Neutrophil (primary cell): ENCODE measurements around the gene SLC31A2.

Experiments used
- H3K27ac ChIP-seq: fragments of 200-600 bp; sonication (generic); 2 replicates; pipeline ENCODE4 v1.5.1; 2016; ENCODE audit warnings: mild to moderate bottlenecking, moderate library complexity
- H3K27me3 ChIP-seq: fragments of 200-600 bp; sonication (generic); 2 replicates; pipeline ENCODE4 v1.6.0; 2016; ENCODE audit warnings: mild to moderate bottlenecking
- H3K36me3 ChIP-seq: fragments of 200-600 bp; sonication (generic); 2 replicates; pipeline ENCODE4 v1.5.1; 2017
- H3K4me1 ChIP-seq, 2 experiments: fragments of 200-600 bp in 1 of 2; sonication (generic) in 1 of 2; 1 replicate in 1 of 2; 2 replicates in 1 of 2; pipeline versions ENCODE4 v1.5.1 to v1.6.1; 2013 to 2016; ENCODE audit warnings: low read depth in 1 of 2, low read length in 1 of 2, mild to moderate bottlenecking in 1 of 2, moderate library complexity in 1 of 2; ENCODE audit not compliant: control insufficient read depth in 1 of 2, insufficient read depth in 1 of 2
- H3K4me3 ChIP-seq, 2 experiments: fragments of 200-600 bp in 1 of 2; sonication (generic) in 1 of 2; 1 replicate in 1 of 2; 2 replicates in 1 of 2; pipeline ENCODE4 v1.5.1; 2013 to 2016; ENCODE audit warnings: low read depth in 1 of 2, low read length in 1 of 2, mild to moderate bottlenecking in 1 of 2, moderate library complexity in 1 of 2
- H3K9me3 ChIP-seq: fragments of 200-600 bp; sonication (generic); 2 replicates; pipeline ENCODE4 v1.5.1; 2016
- CTCF ChIP-seq: fragments of 200-600 bp; sonication (generic); IDR thresholded peaks from 2 replicates; pipeline ENCODE4 v1.5.1; 2016; ENCODE audit warnings: antibody characterized with exemption

Gene SLC31A2

GRCh38 chr9:113151696-113152630, 1.2 kb downstream of the SLC31A2 start:
- peak overlapping the region; percentile 94 for H3K27ac ChIP-seq
- peaks cover 12% of the 10 kb centered on the region for H3K36me3 ChIP-seq
- no peaks in the 10 kb centered on the region for H3K27me3 ChIP-seq
- peak overlapping the region; percentile 68 to 98 for H3K4me3 ChIP-seq
- H3K4me1 ChIP-seq: peaks cover 60 to 65% of the 10 kb centered on the region in 2 experiments
- no peaks in the 10 kb centered on the region for H3K9me3 ChIP-seq
- no peak for TF ChIP-seq CTCF

GRCh38 chr9:113152699-113153098, 1.9 kb downstream of the SLC31A2 start:
- no peak for TF ChIP-seq CTCF
- Histone ChIP-seq H3K4me1 (peaks cover 61 to 65% of the 10 kb centered on the region in 2 experiments), H3K4me3 (peak overlapping the region; percentile 68 to 98), H3K27me3 (no peaks in the 10 kb centered on the region), H3K9me3 (no peaks in the 10 kb centered on the region), H3K27ac (peak overlapping the region; percentile 94), H3K36me3 (peaks cover 20% of the 10 kb centered on the region)

- H3K9me3 ChIP-seq: no peaks in the 10 kb centered on the region
- H3K27me3 ChIP-seq: no peaks in the 10 kb centered on the region
- peak overlapping the region; percentile 94 for H3K27ac ChIP-seq
- peaks cover 61 to 65% of the 10 kb centered on the region in 2 experiments for H3K4me1 ChIP-seq
- no peak for TF ChIP-seq CTCF
- peaks cover 29% of the 10 kb centered on the region for H3K36me3 ChIP-seq
- H3K4me3 ChIP-seq: peak overlapping the region; percentile 68 to 98
Measured at GRCh38 chr9:113153599-113153998, 2.8 kb downstream of the SLC31A2 start.

- Histone ChIP-seq H3K27ac (peak overlapping the region; percentile 94), H3K4me3 (peak overlapping the region; percentile 8 to 38), H3K9me3 (no peaks in the 10 kb centered on the region), H3K4me1 (peaks cover 61 to 65% of the 10 kb centered on the region in 2 experiments), H3K36me3 (peaks cover 38% of the 10 kb centered on the region), H3K27me3 (no peaks in the 10 kb centered on the region)
- TF ChIP-seq CTCF: no peak
Measured at GRCh38 chr9:113154471-113154870, 3.7 kb downstream of the SLC31A2 start.

GRCh38 chr9:113154946-113155345, 4.1 kb downstream of the SLC31A2 start:
- Histone ChIP-seq H3K36me3 (peaks cover 42% of the 10 kb centered on the region), H3K4me3 (peak overlapping the region; percentile 8 to 38), H3K9me3 (no peaks in the 10 kb centered on the region), H3K27ac (peak overlapping the region; percentile 94), H3K27me3 (no peaks in the 10 kb centered on the region), H3K4me1 (peaks cover 61 to 65% of the 10 kb centered on the region in 2 experiments)
- no peak for TF ChIP-seq CTCF
